Gastrocnemius medialis (tissue), 4 donors: ENCODE results near the gene PPIA. TPM values are rescaled to one million over a fixed set of nuclear protein-coding genes. Genes with fewer than 3 reads are reported as not detected.
"Not testable (repeated sequence)": the region's sequence is repeated elsewhere in the genome, so short reads cannot be mapped to it uniquely, and the experiment has no call there.

ENCODE experiments used
- ATAC-seq, 2 donors: fragments of 150-250 bp; one replicate each; pipeline ENCODE4 v1.9.1; 2016
- DNase-seq, 2 donors: peaks; one replicate each; pipeline ENCODE4 v3.0.0-alpha.2; 2019
- H3K27ac ChIP-seq, 4 donors: fragments of 200-600 bp; sonication (generic); 1 replicate in 1 of 4; 2 replicates in 3 of 4; pipeline ENCODE4 v1.5.1; 2016 to 2018; ENCODE audit warnings: mild to moderate bottlenecking in 2 of 4, moderate library complexity in 1 of 4
- H3K27me3 ChIP-seq, 3 donors: fragments of 200-600 bp; sonication (generic) in 2 of 3; 1 replicate in 1 of 3; 2 replicates in 2 of 3; pipeline versions ENCODE4 v1.5.1 to v1.6.0; 2016 to 2019; ENCODE audit warnings: mild to moderate bottlenecking in 1 of 3, moderate library complexity in 1 of 3
- H3K36me3 ChIP-seq, 2 donors: fragments of 200-600 bp; sonication (generic) in 1 of 2; one replicate each; pipeline ENCODE4 v1.5.1; 2017 to 2018
- H3K4me1 ChIP-seq, 2 donors: fragments of 200-600 bp; sonication (generic) in 1 of 2; one replicate each; pipeline ENCODE4 v1.5.1; 2016 to 2017; ENCODE audit warnings: mild to moderate bottlenecking in 2 of 2
- H3K4me3 ChIP-seq, 4 donors: fragments of 200-600 bp; sonication (generic) in 3 of 4; 1 replicate in 1 of 4; 2 replicates in 3 of 4; pipeline ENCODE4 v1.5.1; 2016 to 2019; ENCODE audit warnings: mild to moderate bottlenecking in 2 of 4
- H3K9me3 ChIP-seq, 3 donors: fragments of 200-600 bp; sonication (generic) in 2 of 3; 1 replicate in 1 of 3; 2 replicates in 2 of 3; pipeline ENCODE4 v1.5.1; 2016 to 2019
- POLR2A ChIP-seq, 2 donors: fragments of 450-650 bp; IDR thresholded peaks; one replicate each; pipeline ENCODE4 v1.6.1; 2017; ENCODE audit warnings: antibody characterized with exemption in 2 of 2, mild to moderate bottlenecking in 2 of 2, moderate library complexity in 2 of 2
- in situ Hi-C, 4 donors: fragments of 200-750 bp; cut with MboI; loops; one replicate each; pipeline versions ENCODE4 v1.15.0 to v1.8.0; 2017; ENCODE audit warnings: low sequenced_read_pairs in 4 of 4
- intact Hi-C: fragments of 100-400 bp; cut with DNase I; formaldehyde crosslinking; loops from one replicate; pipeline ENCODE4 v1.15.1; 2023; ENCODE audit warnings: low total_unique reads
- total RNA-seq, 4 donors: library from RNA; depleted of rRNA; stranded (reverse); fragments of >200 nt; gene quantifications; one replicate each; pipeline versions ENCODE4 v1.1.0 to v1.2.3, GENCODE V29; 2016
- TF ChIP-seq, protein P1 (sequence below), 5 experiments: fragments of 450-650 bp in 3 of 5; fragments of 200-600 bp in 2 of 5; sonication (generic) in 2 of 5; IDR thresholded peaks in 4 of 5; conservative IDR thresholded peaks in 1 of 5; 1 replicate in 4 of 5; 2 replicates in 1 of 5; pipeline ENCODE4 v1.5.1; 2016 to 2019; ENCODE audit warnings: antibody characterized with exemption in 5 of 5, mild to moderate bottlenecking in 3 of 5, moderate library complexity in 3 of 5

PPIA gene
- total RNA-seq, 4 donors from 2014 or later = 487 to 1,236 (median 715) TPM

- Histone ChIP-seq H3K9me3 (no peaks in the 10 kb centered on the region), H3K4me1 (peaks cover 30 to 33% of the 10 kb centered on the region in 2 donors), H3K27me3 (no peaks in the 10 kb centered on the region), H3K27ac (no peak overlapping the region), H3K4me3 (no peak overlapping the region), H3K36me3 (peaks cover 0 to 3% of the 10 kb centered on the region in 2 donors)
- DNase-seq (no peak), ATAC-seq (no peak)
- intact Hi-C loops = no loop called here
- in situ Hi-C loops = loop anchor here in 1 of 4 donors (25.0 kb wide), 1 partner anchor 185 kb away; the partner anchor contains the start of gene TMED4
- no peak for TF ChIP-seq POLR2A (IDR thresholded peaks at IDR 0.05)
- TF ChIP-seq, protein P1, sequence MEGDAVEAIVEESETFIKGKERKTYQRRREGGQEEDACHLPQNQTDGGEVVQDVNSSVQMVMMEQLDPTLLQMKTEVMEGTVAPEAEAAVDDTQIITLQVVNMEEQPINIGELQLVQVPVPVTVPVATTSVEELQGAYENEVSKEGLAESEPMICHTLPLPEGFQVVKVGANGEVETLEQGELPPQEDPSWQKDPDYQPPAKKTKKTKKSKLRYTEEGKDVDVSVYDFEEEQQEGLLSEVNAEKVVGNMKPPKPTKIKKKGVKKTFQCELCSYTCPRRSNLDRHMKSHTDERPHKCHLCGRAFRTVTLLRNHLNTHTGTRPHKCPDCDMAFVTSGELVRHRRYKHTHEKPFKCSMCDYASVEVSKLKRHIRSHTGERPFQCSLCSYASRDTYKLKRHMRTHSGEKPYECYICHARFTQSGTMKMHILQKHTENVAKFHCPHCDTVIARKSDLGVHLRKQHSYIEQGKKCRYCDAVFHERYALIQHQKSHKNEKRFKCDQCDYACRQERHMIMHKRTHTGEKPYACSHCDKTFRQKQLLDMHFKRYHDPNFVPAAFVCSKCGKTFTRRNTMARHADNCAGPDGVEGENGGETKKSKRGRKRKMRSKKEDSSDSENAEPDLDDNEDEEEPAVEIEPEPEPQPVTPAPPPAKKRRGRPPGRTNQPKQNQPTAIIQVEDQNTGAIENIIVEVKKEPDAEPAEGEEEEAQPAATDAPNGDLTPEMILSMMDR (IDR thresholded peaks at IDR 0.05 in 4 of 5, conservative IDR thresholded peaks at IDR 0.05 in 1 of 5) = no peak
Observed at GRCh38 chr7:44772440-44772839, 24.0 kb upstream of the PPIA start.

GRCh38 chr7:44772867-44773266 is 23.6 kb upstream of the PPIA start:
- DNase-seq (no peak), ATAC-seq (no peak)
- Histone ChIP-seq H3K27ac (no peak overlapping the region), H3K9me3 (no peaks in the 10 kb centered on the region), H3K27me3 (no peaks in the 10 kb centered on the region), H3K4me3 (no peak overlapping the region), H3K36me3 (no peaks in the 10 kb centered on the region), H3K4me1 (peaks cover 26 to 28% of the 10 kb centered on the region in 2 donors)
- intact Hi-C loops = no loop called here
- TF ChIP-seq POLR2A (IDR thresholded peaks at IDR 0.05) = no peak
- TF ChIP-seq, protein P1 (IDR thresholded peaks at IDR 0.05 in 4 of 5, conservative IDR thresholded peaks at IDR 0.05 in 1 of 5) = no peak
- in situ Hi-C loops = loop anchor here in 1 of 4 donors (25.0 kb wide), 1 partner anchor 186 kb away; the partner anchor contains the start of gene TMED4

DNA sequence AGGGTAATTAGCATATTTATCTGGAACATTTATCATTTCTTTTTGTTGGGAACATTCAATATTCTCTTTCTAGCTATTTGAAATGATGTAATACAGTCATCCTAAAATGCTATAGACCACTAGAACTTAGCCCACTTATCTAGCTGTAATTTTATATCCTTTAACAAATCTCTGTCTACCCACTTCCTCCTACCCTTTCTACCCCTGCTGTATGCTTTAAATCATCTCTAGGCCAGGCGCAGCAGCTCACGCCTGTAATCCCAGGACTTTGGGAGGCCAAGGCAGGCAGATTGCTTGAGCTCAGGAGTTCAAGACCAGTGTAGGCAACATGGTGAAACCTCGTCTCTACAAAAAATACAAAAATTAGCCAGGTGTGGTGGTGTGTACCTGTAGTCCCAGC is 22.0 kb upstream of the PPIA start:
- H3K27me3 ChIP-seq, H3K4me3 ChIP-seq, ATAC-seq, H3K36me3 ChIP-seq, DNase-seq, H3K9me3 ChIP-seq, intact Hi-C loops, H3K27ac ChIP-seq: not testable (repeated sequence)
- H3K4me1 ChIP-seq = peaks cover 10 to 12% of the 10 kb centered on the region in 2 donors
- in situ Hi-C loops = loop anchor here in 1 of 4 donors (25.0 kb wide), 1 partner anchor 187 kb away; the partner anchor contains the start of gene TMED4

DNA sequence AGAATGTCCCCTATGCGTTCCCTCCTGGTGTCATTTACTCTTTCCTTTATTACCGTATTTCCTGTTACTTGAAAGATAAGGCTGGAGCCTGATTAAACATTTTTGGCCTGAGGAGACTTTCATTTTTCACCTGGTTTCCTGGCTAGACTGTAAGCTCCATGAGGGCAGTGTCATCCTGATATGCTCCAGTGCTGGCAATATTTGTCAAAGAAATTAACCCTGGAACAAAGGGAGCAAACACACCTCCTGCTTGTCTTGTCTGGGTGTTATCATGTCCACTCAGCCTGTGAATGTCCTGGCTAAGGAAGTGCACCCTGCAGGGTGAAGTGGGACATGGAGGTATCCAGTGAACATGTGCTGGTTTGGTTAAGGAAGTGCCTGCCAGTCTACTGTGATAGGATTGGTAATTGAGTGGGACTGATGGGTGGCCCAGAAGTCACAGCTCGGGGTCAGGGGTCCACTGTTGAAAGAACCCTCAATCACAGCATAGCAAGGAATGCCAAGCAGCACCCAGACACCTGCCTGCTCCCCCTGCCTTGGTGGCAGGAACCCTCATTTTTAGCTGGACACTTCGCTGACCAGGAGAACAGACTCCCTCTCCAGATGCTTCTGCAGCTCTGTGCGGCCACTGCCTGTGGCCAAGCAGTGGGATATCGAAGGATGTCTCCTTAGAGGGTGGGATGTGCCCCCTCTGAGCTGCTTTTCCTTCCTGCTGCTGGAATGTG is 20.9 kb upstream of the PPIA start:
- Histone ChIP-seq H3K4me1 (peaks cover 0 to 2% of the 10 kb centered on the region in 2 donors), H3K4me3 (no peak overlapping the region), H3K27me3 (no peaks in the 10 kb centered on the region), H3K9me3 (no peaks in the 10 kb centered on the region), H3K27ac (no peak overlapping the region), H3K36me3 (no peaks in the 10 kb centered on the region)
- DNase-seq (no peak), ATAC-seq (no peak)
- TF ChIP-seq, protein P1 (IDR thresholded peaks at IDR 0.05 in 4 of 5, conservative IDR thresholded peaks at IDR 0.05 in 1 of 5) = no peak
- TF ChIP-seq POLR2A (IDR thresholded peaks at IDR 0.05) = no peak
- intact Hi-C loops = no loop called here
- in situ Hi-C loops = no loop called here

DNA sequence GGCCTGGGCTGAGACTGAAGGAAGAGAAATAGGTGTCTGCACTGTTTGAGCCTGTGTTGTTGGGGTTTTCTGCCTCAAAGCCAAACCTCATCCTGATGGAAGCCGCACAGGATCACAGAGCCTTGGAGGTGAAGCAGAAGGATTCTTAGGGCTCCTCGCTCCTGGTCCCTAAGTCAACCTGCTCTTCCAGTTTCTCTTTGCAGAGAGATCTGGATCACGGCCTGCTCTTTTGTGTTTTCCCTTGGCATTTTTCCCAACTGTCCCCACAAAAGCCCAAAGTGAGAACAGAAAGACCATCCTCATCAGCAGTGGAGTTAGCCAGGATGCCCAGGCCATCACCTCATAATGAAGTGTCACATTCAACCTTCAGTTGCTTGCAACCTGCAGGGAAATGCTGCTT is 20.3 kb upstream of the PPIA start:
- in situ Hi-C loops (no loop called here), intact Hi-C loops (no loop called here)

More for the DNA sequence above, 20.3 kb upstream of the PPIA start:
- H3K4me1 ChIP-seq = no peaks in the 10 kb centered on the region
- no peaks in the 10 kb centered on the region for H3K9me3 ChIP-seq
- no peak overlapping the region for H3K27ac ChIP-seq
- ATAC-seq (no peak), DNase-seq (no peak)
- H3K27me3 ChIP-seq = no peaks in the 10 kb centered on the region
- H3K4me3 ChIP-seq = no peak overlapping the region
- H3K36me3 ChIP-seq = no peaks in the 10 kb centered on the region
- no peak for TF ChIP-seq POLR2A (IDR thresholded peaks at IDR 0.05)
- TF ChIP-seq, protein P1 (IDR thresholded peaks at IDR 0.05 in 4 of 5, conservative IDR thresholded peaks at IDR 0.05 in 1 of 5) = no peak
